ENCODE data around the gene ADAMTS17.
"Not testable (repeated sequence)": the region's sequence is repeated elsewhere in the genome, so short reads cannot be mapped to it uniquely, and the experiment has no call there.

The ADAMTS17 gene

DNA sequence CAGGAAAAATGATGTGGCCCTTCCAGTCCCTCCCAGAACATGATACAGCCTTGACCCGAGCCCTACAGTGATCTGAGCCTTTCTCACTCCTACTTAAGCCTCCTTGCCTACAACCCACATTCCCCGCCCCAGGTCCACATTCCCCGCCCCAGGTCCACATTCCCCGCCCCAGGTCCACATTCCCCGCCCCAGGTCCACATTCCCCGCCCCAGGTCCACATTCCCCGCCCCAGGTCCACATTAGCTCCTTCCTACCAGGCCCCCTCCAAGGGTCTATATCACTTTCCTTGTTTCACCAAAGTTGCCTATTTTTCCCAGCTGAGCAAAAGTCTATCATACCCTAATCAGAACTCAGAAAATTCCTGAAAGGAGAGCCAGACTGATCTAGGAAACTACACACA lies 2.3 kb downstream of the ADAMTS17 start:
- DNase-seq (ENCODE audit: low read depth), result not testable (repeated sequence)

DNA sequence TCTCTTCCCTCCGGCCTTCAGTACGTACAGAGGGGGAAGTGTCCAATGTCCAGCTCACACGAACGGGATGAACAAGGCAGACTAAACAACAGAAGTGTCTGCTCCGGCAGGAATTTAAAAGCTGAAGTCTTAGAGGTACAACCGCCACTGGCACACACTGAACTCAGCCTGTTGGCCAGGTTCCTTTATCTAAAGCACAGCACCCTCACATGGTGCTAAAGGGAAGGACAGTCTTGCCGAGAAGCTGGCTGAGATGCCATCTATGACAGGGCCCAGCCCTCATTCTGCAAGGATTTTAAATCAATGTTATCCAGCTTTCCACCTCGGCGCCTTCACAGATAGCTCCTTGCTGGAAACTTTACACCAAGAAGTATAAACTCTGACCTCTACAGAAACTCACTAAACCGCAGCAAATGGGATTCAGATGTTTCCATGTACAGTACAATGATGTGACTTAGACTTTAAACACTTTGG lies 2.8 kb downstream of the ADAMTS17 start:
- peak; percentile 28 for DNase-seq (ENCODE audit: low read depth)

DNA sequence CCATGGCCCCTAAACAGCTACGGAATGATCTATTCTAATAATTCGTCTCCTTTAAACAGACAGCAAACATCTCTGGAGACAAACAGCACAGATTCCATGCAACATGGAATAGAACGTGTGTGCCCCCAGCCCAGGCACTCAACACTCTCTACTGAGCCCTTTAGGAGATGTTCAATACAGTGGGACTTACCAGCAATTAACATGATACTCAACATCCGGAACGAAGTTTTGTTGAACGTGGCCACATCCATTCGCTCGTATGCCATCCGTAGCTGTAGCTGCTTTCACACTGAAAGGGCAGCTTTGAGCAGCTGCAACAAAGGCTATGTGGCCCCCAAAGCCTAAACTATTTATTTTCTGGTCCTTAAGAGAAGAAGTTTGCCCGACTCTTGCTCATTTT lies 3.5 kb downstream of the ADAMTS17 start:
- no peak for DNase-seq (ENCODE audit: low read depth)

DNA sequence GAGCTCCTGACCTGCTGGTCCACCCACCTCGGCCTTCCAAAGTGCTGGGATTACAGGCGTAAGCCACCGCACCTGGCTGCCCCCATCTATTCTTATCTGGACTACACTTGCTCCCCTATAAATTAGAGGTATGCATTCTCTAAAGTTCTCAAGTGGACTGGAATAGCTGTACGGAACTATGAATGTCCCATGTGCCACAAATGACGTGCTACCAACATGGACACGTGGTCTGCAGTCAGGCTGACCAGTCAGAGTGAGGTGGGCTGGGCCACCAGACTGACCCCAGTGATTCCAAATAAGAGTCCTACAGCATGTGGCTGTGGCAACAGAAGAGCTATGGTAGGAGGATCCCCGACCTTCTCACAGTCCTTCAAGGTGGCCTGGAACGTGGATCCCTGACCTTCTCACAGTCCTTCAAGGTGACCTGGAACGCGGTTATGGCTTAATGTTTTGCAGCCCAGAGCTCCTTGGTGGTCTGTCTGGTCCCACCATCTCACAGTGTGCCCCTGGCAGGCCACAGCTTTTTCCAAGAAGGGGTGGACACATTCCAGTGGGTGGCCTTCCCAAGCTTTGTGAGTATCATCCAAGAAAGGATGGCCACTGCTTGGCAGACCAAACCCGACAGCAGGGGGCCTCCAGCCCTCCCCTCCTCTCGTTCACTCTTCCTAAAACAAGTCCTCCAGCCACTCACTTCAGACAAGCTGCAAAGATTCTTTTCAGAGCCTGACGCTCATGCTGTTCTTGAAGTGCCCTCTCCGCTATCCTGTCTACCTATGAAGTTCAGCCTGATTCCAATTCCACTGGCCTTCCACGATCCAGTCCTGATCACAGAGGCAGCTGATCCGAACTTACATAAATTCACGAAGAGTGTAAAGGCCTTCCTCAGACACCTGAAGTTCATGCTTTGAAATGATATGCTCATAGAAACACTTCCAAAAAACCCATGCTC lies 4.4 kb downstream of the ADAMTS17 start:
- no peak for DNase-seq (ENCODE audit: low read depth)

DNA sequence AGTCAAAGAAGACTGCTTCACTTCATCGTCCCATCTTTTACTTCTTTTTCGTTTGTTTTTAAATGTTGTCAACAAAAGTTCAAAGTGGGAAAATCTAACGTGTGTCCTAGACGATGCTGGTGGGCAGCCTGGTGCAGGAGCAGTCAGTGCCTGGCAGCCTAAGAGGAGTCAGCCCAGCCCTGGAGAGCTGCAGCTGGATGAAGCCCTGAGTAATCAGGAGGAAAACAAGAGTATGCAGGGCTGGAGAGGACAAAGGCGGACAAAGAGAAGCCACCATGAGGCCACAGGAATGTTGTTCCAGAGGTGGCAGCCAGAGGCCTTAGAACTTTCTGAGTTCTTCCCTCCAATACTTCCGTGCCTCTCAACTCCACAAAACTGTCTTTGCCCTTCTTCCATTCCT lies 5.7 kb downstream of the ADAMTS17 start:
- no peak for DNase-seq (ENCODE audit: low read depth)

DNA sequence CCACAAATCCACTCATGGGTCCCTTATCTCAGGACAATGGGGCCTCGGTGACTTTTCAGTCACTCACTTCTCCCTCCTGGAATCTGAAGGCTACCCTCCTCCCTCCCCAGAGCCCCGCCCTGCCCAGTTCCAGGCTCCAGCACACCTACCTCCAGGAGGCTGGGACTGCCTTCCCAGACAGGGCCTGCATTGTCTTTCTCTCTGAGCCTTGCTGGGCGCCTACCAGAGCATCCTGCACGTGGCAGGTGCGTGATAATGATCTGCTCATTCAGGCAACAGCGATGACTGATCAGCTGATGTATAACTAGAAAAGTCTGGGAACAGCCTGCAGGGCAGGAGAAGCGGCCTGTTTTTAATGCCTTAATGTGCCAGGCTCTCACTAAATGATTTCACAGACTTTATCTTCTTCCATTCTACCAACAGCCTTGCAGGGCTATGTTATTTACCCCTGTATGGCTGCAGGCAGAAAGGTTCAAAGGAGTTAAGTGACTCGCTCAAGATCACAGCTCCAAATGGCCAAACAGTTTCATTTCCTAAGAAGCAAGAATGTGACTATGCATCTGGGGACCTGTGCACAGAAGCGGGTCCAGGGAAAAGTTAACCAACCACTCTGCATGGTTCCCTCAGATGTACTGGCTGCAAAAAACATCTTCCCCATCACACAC lies 6.3 kb downstream of the ADAMTS17 start:
- no peak for DNase-seq (ENCODE audit: low read depth)

DNA sequence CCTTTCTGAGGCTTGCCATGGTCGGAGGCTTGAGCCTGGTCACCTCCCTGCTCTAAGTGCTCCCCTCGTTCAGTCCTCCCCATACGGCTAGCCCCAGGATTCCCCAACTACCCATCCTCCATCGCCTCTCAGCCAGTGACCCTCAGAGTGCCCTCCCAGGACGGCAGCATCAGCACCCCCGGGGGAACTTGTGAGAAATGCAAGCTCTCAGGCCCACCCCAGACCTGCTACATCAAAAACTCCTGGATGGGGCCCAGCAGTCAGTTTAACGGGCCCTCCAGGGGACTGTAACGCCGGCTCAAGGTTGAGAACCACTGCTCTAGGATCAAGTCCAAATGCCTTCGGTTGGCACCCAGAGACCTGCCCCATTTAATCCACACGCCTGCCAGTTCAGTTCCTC lies 6.9 kb downstream of the ADAMTS17 start:
- DNase-seq (ENCODE audit: low read depth), result no peak

DNA sequence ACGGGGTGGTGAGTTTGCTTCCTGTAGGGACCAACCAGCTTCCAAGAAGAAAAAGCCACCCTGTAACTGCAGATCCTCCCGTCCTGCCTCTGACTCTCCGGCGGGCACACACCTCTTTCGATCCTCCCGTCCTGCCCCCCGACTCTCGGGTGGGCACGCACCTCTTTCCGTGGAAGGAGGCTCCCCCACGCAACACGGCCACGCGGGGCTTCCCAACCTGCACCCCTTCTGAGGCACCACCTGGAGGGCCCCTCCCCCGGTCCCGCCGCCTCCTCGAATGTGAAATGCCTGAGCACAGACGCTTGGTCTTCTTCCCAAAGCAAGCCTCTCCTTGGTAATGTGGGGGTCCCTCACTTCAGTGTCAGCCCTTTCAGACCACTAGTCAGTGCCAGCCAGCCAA lies 7.3 kb downstream of the ADAMTS17 start:
- DNase-seq (ENCODE audit: low read depth), result no peak

DNA sequence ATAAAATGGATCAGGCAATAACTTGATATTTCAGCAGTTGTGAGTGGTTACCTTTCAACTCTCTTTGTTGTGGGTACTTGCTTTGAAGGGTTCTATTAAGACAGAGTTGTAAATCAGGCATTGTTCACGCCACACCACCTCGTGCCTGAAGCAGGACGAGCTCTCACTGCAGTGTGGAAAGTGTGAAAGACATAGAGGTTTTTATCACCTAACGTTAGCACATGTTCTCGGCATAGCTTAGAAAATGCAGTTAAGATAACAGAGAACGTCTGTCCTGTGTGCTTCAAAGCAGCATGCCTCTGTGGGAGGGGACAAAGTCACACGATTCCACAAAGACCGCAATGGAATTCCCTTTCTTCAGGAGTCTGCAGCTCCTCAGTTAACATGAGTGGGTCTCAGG lies 7.8 kb downstream of the ADAMTS17 start:
- DNase-seq (ENCODE audit: low read depth), result no peak

DNA sequence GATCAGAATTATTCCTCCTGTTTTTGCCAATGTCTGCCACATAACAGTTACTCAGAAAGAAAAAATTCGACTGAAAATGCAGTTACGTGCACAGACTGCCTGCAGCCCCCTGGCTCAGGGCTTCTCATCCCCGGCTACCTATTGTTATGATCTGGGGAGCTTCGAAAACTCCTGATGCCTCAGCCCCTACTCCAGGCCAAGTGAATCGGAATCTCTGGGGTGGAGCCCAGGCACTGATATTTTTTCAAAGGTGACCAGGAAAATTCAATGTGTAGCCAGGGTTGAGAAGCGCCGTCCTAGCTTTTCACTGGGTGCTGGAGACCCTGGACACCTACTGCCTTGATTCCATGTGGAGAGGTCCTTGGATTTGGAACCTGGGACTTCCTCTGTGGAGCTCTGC lies 8.5 kb downstream of the ADAMTS17 start:
- DNase-seq (ENCODE audit: low read depth), result no peak

DNA sequence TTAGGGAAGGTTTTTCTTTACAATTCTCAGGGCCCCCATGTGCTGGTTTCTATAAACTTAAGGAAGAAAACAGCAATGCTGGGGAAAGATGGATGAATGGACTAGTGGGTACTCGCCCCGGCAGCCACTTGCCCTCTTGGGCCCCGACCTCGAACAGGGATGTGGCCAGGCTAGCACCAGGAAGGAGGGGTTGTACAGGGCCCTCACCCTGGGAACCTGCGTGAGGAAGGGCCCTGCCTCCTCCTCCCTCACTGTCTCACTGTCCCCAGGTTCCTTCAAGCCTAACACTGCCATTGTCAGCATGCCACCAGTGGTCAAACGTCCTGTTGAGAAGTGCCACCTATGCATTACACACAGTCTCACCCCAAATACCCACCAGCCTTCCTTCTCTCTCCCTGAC lies 9.1 kb downstream of the ADAMTS17 start:
- DNase-seq (ENCODE audit: low read depth), result no peak

DNA sequence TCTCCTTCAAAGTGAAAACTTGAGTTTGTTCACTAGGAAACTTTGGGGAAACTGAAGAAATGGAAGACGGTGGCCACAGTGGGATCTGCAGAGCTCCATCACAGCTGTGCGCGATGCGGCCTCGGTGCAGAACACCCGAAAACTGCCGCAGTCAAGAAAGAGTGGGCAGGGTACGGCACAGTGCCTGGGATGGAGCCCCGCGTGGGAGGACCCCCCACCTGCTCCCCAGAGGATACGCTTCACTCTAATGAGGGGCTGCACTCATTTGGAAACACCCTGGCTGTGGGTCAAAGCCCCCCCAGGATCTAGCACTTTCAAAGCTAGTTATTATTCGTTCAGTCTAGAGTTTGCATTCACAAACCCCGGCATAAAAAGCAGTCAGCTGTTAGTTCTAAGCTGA lies 9.5 kb downstream of the ADAMTS17 start:
- no peak for DNase-seq (ENCODE audit: low read depth)

DNA sequence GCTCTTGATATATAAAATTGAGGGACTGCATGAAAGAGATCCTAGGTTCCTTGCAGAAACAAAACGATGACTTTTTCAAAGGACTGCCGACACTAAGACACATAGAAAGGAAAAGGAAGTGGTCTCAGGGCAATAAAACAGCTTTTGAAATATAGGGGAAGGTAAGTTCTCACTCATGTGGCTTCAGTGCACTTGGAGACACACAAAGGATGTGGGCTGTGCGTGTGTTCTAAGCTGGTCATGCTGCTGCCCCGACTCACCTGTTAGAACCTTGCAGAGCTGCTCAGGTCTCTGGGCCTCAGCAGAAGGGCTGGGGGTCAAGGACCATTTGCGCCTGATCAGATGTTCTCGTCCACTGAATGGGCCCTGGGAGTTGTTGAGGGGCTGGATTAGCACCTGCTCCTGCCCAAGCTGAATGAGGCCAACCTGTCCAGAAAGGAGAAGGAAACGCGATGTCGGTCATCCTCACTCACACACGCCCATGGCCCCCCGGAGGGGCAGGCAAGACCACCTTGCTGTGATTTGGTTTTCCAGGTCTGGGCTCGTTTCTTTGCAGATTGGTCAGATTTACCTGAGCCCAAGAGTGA lies 11.1 kb downstream of the ADAMTS17 start:
- no peak for DNase-seq (ENCODE audit: low read depth)

DNA sequence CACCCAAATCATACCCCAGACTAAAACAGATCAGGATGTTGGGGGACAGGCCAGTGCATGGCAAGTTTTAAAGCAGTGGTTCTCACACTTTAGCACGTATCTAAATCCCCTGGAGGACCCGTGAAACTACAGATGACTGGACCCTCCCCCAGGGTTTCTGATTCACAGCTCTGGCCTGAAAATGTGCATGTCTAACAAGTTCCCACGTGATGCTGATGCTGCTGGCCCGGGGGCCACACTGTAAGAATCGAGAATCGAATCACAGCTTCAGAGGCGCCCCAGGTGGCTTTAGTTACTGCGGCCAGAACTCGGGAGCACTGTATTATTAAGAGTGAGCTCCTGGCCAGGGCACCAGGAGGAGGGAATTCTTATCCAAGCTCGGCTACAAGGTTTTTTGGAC lies 11.6 kb downstream of the ADAMTS17 start:
- DNase-seq (ENCODE audit: low read depth), result no peak

DNA sequence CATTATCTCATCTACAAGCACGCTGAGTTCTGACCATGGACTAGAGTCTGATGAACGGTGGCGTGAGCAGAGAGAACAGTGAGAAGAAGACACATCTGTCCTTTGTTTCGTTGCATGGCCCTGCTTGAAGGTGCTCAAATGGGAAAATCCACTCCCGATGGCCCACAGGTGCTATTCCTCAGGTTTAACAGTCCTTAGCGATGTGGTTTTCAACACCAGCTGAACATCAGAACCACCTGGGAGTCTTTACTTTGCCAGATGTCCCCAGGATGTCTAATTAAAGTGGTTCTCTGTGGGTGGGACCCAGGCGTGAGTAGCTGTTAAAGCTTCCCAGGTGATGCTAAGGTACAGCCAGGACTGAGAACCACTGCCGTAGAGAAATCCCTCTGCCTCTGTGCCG lies 13.0 kb downstream of the ADAMTS17 start:
- DNase-seq (ENCODE audit: low read depth), result no peak

DNA sequence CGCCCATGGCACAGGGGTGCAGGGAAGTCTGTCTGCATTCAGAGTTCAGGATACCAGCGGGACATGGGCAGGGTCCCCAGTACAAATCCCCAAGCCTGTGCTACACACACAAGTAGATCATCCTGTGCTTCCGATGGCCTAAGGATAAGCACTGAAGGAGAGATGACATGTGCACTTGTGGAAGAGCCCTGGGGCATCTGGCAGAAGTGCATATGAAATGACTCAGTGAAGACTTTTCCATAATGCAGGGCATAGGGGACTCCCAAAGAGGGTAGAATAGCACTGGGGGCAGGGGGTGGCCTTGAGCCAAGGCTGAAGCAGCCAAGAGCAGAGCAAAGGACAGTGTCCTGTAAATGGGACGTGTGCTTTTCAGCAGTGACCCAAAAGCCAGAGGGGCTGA lies 22.9 kb downstream of the ADAMTS17 start:
- DNase-seq (ENCODE audit: low read depth), result no peak

DNA sequence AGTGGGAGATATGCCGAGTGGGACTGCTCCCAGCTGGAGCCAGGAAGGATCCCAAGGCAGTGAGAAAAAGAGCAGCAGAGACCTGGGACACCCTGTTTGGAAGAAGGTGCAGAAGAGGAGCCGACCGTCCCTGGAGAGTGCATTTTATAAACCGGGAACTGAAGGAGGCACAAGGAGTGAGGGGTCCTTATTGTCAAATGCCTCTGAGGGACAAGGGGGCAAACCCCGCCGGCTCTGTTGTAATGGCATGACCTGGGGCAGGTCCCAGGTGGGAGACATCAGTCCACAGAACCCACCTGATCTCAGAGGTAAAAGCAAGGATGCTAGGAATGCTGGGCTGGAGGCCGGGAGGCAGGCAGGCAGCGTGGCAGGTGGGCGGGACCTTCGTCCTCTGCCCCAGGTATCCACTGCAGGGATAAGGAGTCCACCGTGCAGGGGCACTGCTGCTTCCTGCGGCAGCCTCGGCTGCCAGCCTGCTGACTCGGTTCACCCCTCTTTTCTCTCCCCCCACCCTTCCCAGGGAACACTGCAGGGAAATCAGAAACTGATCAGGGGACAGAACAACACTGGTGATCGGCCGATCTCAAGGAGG lies 26.9 kb downstream of the ADAMTS17 start:
- no peak for DNase-seq (ENCODE audit: low read depth)

DNA sequence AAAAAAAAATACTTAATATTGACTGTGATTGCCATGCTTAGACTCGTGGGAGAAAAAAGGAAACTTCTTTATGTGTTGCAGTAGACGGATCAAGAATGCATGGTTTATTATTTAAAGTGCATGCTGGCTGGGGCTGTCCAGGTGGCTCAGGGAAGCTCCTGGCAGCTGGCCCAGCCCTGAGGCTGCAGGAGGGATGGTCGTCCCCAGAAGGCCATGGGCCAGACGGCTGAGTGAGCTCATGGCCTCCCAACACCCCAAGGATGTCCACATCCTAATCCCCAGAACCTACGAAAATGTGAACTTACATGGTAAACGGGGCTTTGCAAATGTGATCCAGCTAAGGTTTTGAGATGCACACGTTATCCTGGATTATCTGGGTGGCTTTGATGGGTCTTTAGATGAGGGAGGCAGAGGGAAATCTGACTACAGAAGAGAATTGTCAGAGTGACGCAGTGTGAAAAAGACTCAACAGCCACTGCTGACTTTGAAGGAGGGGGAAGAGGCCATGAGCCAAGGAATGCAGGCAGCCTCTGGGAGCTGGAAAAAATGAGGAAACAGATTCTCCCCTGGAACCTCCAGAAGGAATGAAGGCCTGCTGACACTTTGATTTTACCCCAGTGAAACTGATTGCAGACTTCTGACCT lies 29.8 kb downstream of the ADAMTS17 start:
- DNase-seq (ENCODE audit: low read depth), result no peak

DNA sequence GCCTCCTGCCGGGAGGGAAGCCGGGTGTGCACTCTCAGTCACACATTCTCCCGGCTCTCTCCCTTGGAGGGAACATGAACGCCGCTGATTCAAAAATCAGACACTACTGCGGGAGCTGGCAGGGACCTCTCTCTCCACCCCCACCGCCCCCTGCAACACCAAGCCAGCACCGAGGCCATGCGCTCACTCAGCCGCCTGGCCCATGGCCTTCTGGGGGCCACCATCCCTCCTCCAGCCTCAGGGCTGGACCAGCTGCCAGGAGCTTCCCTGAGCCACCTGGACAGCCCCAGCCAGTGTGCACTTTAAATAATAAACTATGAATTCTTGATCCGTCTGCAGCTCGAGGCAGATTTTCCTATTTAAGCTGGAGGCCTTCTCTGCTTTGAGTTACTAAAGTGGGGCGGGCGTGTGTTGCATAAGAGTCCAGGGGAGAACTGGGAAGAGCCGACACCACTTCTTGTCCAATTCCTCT lies 30.6 kb downstream of the ADAMTS17 start:
- no peak for DNase-seq (ENCODE audit: low read depth)

DNA sequence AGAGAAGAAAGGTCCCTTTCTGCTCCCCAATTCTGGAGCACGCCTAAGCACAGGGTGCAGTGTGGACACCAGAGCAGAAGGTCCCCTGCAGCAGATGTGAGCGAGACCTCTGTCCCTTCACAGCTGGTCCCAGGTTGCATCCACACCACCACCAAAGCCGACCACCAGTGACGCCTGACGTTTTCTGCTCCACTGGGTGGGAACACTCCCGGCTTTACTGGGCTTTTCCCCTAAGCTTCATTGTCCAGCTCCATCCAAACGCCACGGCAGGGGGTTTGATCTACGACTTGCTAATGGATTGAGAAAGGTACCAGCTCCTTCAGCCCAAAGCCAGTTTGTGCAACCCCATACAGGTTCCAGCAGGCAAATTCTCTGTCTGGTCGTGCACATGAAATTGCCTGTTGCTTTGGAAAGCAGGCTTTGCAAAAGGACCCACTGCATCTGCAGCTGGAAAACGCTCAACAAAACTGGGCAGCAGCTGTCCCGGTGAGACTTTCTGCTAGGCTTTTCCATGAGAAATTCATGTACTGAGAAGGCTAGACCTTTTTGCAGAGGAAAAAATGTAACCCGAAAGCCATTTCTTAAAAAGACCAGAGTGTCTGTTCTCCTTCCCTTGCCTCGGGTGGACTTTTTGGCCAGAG lies 31.1 kb downstream of the ADAMTS17 start:
- no peak for DNase-seq (ENCODE audit: low read depth)

DNA sequence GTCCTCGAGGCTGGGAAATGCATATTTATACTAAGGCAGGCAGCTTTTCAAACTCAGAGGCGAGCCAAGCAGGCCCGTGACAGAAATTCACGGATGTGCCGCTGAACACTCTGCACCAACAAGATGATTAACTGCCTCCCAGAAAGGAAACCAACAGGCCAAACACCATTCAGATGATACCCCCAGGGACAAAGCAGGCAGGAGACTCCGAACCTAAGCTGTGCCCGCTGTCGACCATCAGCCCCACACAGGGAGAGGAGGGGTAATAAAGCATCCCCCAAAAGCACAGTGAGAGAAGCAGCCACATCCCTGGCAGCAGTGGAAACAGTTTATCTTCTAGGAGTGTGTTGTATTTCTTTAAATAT lies 31.8 kb downstream of the ADAMTS17 start:
- DNase-seq (ENCODE audit: low read depth), result no peak

Measured in activated T-helper 9 cell treated with anti-CD3 and anti-CD28 coated beads, Interleukin-2, amount 50 U/mL, for 16 hours (primary cell).